Endodermal cell (in vitro differentiated cells): ENCODE results near the gene CORO2B. TPM values are rescaled to one million over a fixed set of nuclear protein-coding genes. Genes with fewer than 3 reads are reported as not detected.

Experiments used
- DNase-seq: peaks from one replicate; pipeline ENCODE4 v3.0.0-alpha.2; 2017
- H3K27ac ChIP-seq: 2 replicates; pipeline ENCODE4 v1.5.1; 2013; ENCODE audit warnings: mild to moderate bottlenecking, low read depth, low read length, moderate library complexity
- H3K27me3 ChIP-seq: 2 replicates; pipeline ENCODE4 v1.6.1; 2013; ENCODE audit warnings: mild to moderate bottlenecking, low read length, moderate library complexity; ENCODE audit not compliant: insufficient read depth, control insufficient read depth, poor library complexity, severe bottlenecking
- H3K36me3 ChIP-seq: 2 replicates; pipeline ENCODE4 v1.7.0; 2013; ENCODE audit warnings: mild to moderate bottlenecking, low read length, moderate library complexity; ENCODE audit not compliant: control insufficient read depth, insufficient read depth
- H3K4me1 ChIP-seq: one replicate; pipeline ENCODE4 v1.7.0; 2013; ENCODE audit warnings: low read length; ENCODE audit not compliant: control insufficient read depth, insufficient read depth
- H3K4me3 ChIP-seq: 2 replicates; pipeline ENCODE4 v1.5.1; 2013; ENCODE audit warnings: mild to moderate bottlenecking, low read length, moderate library complexity
- H3K9ac ChIP-seq: 2 replicates; pipeline ENCODE4 v1.6.1; 2013; ENCODE audit warnings: mild to moderate bottlenecking, low read length, moderate library complexity; ENCODE audit not compliant: poor library complexity, severe bottlenecking; ENCODE audit errors: extremely low read depth
- H3K9me3 ChIP-seq: 2 replicates; pipeline ENCODE4 v1.6.1; 2013; ENCODE audit warnings: mild to moderate bottlenecking, low read length, moderate library complexity; ENCODE audit not compliant: control insufficient read depth
- H3K27ac Mint-ChIP-seq: 2 replicates; pipeline ENCODE4 v1.8.0; 2020; ENCODE audit warnings: mixed read lengths
- H3K27me3 Mint-ChIP-seq: 2 replicates; pipeline ENCODE4 v1.8.0; 2021; ENCODE audit warnings: mild to moderate bottlenecking, mixed read lengths; ENCODE audit not compliant: insufficient read depth
- H3K36me3 Mint-ChIP-seq: 2 replicates; pipeline ENCODE4 v1.8.0; 2020; ENCODE audit warnings: low read depth, mixed read lengths
- H3K4me1 Mint-ChIP-seq: 2 replicates; pipeline ENCODE4 v1.8.0; 2020; ENCODE audit warnings: mixed read lengths
- H3K4me3 Mint-ChIP-seq: 2 replicates; pipeline ENCODE4 v1.8.0; 2020; ENCODE audit warnings: mild to moderate bottlenecking, moderate library complexity, mixed read lengths
- H3K9me3 Mint-ChIP-seq: 2 replicates; pipeline ENCODE4 v1.8.0; 2020; ENCODE audit warnings: mild to moderate bottlenecking, mixed read lengths
- WGBS, 2 experiments: methylation state at CpG; one replicate each; pipeline versions ENCODE4 v1.1.5 to v1.1.7; 2013; ENCODE audit warnings: missing lambda C conversion rate in 2 of 2, mixed read lengths in 1 of 2; ENCODE audit not compliant: insufficient coverage in 1 of 2, insufficient read length in 1 of 2; 5-methylcytosine and 5-hydroxymethylcytosine counted together
- total RNA-seq, 2 donors: library from RNA; stranded (reverse); fragmentation: NEBNext Ultra II Directional in 1 of 2; extraction: Animal tissue kit (Norgen Biotek cat#: 25700) in 1 of 2; gene quantifications; 2 replicates in 1 of 2; 3 replicates in 1 of 2; pipeline ENCODE4 v1.2.1, GENCODE V29; 2021
- TF ChIP-seq, protein P1 (sequence below): fragments of 200-600 bp; sonication (generic); conservative IDR thresholded peaks from 2 replicates; pipeline ENCODE4 v1.5.0; 2021; ENCODE audit warnings: antibody characterized with exemption, mild to moderate bottlenecking

Gene CORO2B
- total RNA-seq, 2 donors from 2014 or later = 1.1 to 1.2 TPM

DNA sequence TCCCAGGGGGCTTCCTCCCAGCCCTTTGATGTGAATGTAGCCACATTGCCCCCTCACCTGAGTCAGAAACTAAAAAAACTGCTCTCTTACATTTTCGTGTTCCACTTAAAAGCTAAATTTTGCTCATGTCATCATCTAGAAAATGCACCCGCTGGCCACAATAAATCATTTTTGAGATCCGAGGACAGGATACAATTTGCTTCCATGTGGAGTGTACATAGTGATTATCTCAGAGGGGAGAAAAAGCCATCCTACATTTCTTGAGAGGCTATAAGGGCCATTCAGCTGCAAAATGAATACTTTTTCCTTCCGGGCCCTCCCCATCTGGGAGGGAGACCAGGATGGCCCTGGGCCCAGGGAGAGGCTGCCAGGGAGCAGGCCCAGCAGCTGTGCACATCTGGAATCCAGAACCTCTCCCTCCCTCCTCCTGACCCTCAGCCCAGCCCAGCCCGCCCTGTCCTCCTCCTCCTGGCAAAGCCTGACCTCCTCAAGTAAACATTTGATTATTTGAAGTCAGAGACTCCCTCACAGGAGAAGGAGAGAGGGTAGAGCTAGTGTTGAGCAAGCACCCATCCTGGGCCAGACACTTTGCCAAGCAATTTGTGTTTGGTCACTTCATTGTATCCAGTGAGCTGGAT is 59.1 kb downstream of the CORO2B start:
- Mint-ChIP-seq H3K27ac (no peak overlapping the region), H3K4me3 (no peak overlapping the region), H3K9me3 (no peaks in the 10 kb centered on the region), H3K36me3 (no peaks in the 10 kb centered on the region), H3K27me3 (no peaks in the 10 kb centered on the region), H3K4me1 (peaks cover 4% of the 10 kb centered on the region)
- 87 to 96% methylated on average over 3 to 4 of the region's 5 CpGs for WGBS, 2 experiments
- H3K27ac ChIP-seq = no peak overlapping the region
- H3K27me3 ChIP-seq = no peaks in the 10 kb centered on the region
- H3K4me3 ChIP-seq = no peak overlapping the region
- TF ChIP-seq, protein P1, sequence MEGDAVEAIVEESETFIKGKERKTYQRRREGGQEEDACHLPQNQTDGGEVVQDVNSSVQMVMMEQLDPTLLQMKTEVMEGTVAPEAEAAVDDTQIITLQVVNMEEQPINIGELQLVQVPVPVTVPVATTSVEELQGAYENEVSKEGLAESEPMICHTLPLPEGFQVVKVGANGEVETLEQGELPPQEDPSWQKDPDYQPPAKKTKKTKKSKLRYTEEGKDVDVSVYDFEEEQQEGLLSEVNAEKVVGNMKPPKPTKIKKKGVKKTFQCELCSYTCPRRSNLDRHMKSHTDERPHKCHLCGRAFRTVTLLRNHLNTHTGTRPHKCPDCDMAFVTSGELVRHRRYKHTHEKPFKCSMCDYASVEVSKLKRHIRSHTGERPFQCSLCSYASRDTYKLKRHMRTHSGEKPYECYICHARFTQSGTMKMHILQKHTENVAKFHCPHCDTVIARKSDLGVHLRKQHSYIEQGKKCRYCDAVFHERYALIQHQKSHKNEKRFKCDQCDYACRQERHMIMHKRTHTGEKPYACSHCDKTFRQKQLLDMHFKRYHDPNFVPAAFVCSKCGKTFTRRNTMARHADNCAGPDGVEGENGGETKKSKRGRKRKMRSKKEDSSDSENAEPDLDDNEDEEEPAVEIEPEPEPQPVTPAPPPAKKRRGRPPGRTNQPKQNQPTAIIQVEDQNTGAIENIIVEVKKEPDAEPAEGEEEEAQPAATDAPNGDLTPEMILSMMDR = no peak
- H3K4me1 ChIP-seq = peaks cover 13% of the 10 kb centered on the region
- H3K36me3 ChIP-seq = no peaks in the 10 kb centered on the region
- no peak overlapping the region for H3K9ac ChIP-seq
- DNase-seq = no peak
- no peaks in the 10 kb centered on the region for H3K9me3 ChIP-seq

DNA sequence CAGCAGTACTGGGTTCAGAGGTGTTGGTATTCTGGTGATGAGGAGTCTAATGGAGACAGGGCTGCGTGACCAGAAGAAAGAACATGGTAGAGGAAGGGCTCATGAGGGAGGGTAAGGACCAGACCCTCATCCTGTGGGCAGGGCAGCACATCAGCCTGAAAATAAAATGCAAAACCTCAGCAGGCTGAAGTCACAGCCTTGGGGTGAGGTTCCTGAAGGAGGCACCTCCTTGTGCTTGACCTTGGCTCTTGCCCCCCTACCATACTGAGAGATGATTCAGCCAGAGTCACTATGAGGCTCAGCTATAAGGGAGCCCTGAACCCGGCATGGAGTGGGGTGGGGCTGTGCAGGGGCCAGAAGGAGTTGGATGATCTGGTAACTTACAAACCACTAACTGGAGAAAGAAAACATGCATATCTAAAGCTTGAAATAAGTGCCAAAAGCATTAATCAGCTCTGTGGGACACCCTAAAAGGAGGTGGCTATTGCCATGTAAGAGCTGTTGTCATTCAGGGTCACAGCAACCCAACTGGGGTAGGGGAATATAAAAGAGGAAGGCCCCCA is 60.2 kb downstream of the CORO2B start:
- H3K27ac Mint-ChIP-seq = no peak overlapping the region
- 86 to 94% methylated on average over 2 of the region's 2 CpGs for WGBS, 2 experiments

DNA sequence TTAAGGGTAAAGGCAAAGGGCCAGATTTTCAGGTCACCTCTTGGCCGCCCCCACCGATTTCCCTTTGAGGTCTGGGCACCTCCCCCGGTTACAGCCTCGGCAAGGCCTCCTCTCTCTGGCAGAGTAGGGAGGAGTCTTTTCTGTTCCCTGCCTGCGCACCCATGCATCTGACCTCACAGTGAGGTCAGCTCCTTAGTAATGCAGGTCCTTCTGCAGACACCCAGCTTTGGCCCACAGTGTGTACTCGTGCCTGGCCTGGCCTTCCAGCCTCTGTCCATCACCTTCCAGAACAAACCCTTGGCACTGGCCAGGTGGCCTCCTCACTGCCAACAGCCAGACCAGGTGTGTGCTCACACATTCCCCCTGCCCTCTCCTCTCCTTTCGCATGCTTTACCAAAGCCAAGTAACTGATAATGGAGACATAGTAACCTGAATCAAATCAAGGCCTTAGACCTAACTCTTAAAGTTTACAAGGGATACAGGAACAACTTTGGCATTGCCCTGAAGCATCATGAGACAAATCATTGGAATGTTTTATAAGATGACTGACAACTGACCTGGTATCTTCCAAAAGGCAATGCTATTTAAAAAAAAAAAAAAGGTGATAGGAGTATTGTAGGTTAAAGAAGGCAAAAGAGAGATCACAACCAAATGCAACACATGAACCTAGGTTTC is 61.3 kb downstream of the CORO2B start:
- TF ChIP-seq, protein P1 = no peak
- DNase-seq = peak; percentile 43
- peaks cover 4% of the 10 kb centered on the region for H3K4me1 Mint-ChIP-seq
- Histone ChIP-seq H3K4me1 (peaks cover 13% of the 10 kb centered on the region), H3K9ac (no peak overlapping the region), H3K4me3 (no peak overlapping the region), H3K36me3 (no peaks in the 10 kb centered on the region), H3K27me3 (no peaks in the 10 kb centered on the region), H3K9me3 (no peaks in the 10 kb centered on the region), H3K27ac (no peak overlapping the region)
- H3K36me3 Mint-ChIP-seq = no peaks in the 10 kb centered on the region
- H3K4me3 Mint-ChIP-seq = no peak overlapping the region
- WGBS, 2 experiments = 86 to 100% methylated on average over 2 to 7 of the region's 7 CpGs
- H3K27ac Mint-ChIP-seq = no peak overlapping the region
- no peaks in the 10 kb centered on the region for H3K27me3 Mint-ChIP-seq
- H3K9me3 Mint-ChIP-seq = no peaks in the 10 kb centered on the region

More for the DNA sequence above, 60.2 kb downstream of the CORO2B start:
- peaks cover 4% of the 10 kb centered on the region for H3K4me1 Mint-ChIP-seq
- no peaks in the 10 kb centered on the region for H3K36me3 ChIP-seq
- no peak overlapping the region for H3K27ac ChIP-seq
- no peaks in the 10 kb centered on the region for H3K36me3 Mint-ChIP-seq
- H3K9me3 Mint-ChIP-seq = no peaks in the 10 kb centered on the region
- TF ChIP-seq, protein P1 = no peak
- H3K4me3 ChIP-seq = no peak overlapping the region
- H3K4me3 Mint-ChIP-seq = no peak overlapping the region
- no peak for DNase-seq
- no peak overlapping the region for H3K9ac ChIP-seq
- H3K27me3 ChIP-seq = no peaks in the 10 kb centered on the region
- H3K9me3 ChIP-seq = no peaks in the 10 kb centered on the region
- H3K4me1 ChIP-seq = peaks cover 13% of the 10 kb centered on the region
- H3K27me3 Mint-ChIP-seq = no peaks in the 10 kb centered on the region
